AG04449 (cell line): ENCODE measurements around the gene PTH1R.

ENCODE experiments used
- CTCF ChIA-PET: fragments of 350-600 bp; formaldehyde crosslinking; extraction: SDS; loops from one replicate; lab custom pipeline; 2021; ENCODE audit warnings: antibody characterized with exemption; lab: Yijun Ruan, JAX
- POLR2A ChIA-PET: fragments of 400-600, 350-600 bp; formaldehyde crosslinking; extraction: SDS; loops from one replicate; lab custom pipeline; 2020; ENCODE audit warnings: antibody characterized with exemption, inconsistent platforms; lab: Yijun Ruan, JAX
- DNase-seq: peaks from one replicate; pipeline ENCODE4 v3.0.0-alpha.2; 2010; ENCODE audit warnings: low read depth, low spot score
- H3K4me3 ChIP-seq: 2 replicates; pipeline ENCODE4 v1.5.1; 2011; ENCODE audit warnings: low read depth, mild to moderate bottlenecking, control low read depth, low read length
- CTCF ChIP-seq: IDR thresholded peaks from one replicate; pipeline ENCODE4 v1.5.1; 2011; ENCODE audit warnings: mild to moderate bottlenecking, moderate library complexity, low read length, control low read depth, inconsistent platforms; ENCODE audit not compliant: insufficient read depth; ENCODE audit errors: missing control alignments

Gene PTH1R

GRCh38 chr3:46899151-46900006, 21.9 kb downstream of the PTH1R start:
- TF ChIP-seq CTCF = no peak
- POLR2A ChIA-PET = no interaction called here
- CTCF ChIA-PET = interaction anchor here (0.7 to 13.0 kb wide), 6 partner anchors 10 to 203 kb away, joined by 3 to 161 read pairs (median 11); no protein-coding TSS in a partner anchor
- H3K4me3 ChIP-seq = no peak overlapping the region
- no peak for DNase-seq

- ChIA-PET POLR2A (no interaction called here), CTCF (interaction anchor here (1.7 to 13.0 kb wide), 4 partner anchors 9 to 197 kb away, joined by 5 to 161 read pairs (median 17); no protein-coding TSS in a partner anchor)
- no peak overlapping the region for H3K4me3 ChIP-seq
- DNase-seq = no peak
- no peak for TF ChIP-seq CTCF
Measured at GRCh38 chr3:46900007-46900292, 22.4 kb downstream of the PTH1R start.

- POLR2A ChIA-PET = no interaction called here
- no peak for TF ChIP-seq CTCF
- CTCF ChIA-PET = interaction anchor here (1.7 to 13.0 kb wide), 5 partner anchors 9 to 198 kb away, joined by 5 to 161 read pairs (median 19); no protein-coding TSS in a partner anchor
- DNase-seq = no peak
- H3K4me3 ChIP-seq = no peak overlapping the region
Measured at GRCh38 chr3:46900356-46900755, 22.8 kb downstream of the PTH1R start.

- POLR2A ChIA-PET = no interaction called here
- no peak for DNase-seq
- no peak for TF ChIP-seq CTCF
- CTCF ChIA-PET = interaction anchor here (0.7 to 13.0 kb wide), 6 partner anchors 8 to 198 kb away, joined by 3 to 161 read pairs (median 12); no protein-coding TSS in a partner anchor
- H3K4me3 ChIP-seq = no peak overlapping the region
Measured at GRCh38 chr3:46901061-46901460, 23.5 kb downstream of the PTH1R start.

- DNase-seq = no peak
- no peak overlapping the region for H3K4me3 ChIP-seq
- POLR2A ChIA-PET = interaction anchor here (0.6 kb wide), 1 partner anchor 479 kb away, joined by 3 read pairs; the partner anchor contains the start of gene PTPN23
- CTCF ChIA-PET = interaction anchor here (1.7 to 13.0 kb wide), 5 partner anchors 8 to 199 kb away, joined by 5 to 161 read pairs (median 19); no protein-coding TSS in a partner anchor
- no peak for TF ChIP-seq CTCF
Measured at GRCh38 chr3:46901591-46902187, 24.2 kb downstream of the PTH1R start.

- no peak for TF ChIP-seq CTCF
- DNase-seq = no peak
- ChIA-PET CTCF (interaction anchor here (1.7 to 13.0 kb wide), 3 partner anchors 10 to 194 kb away, joined by 5 to 161 read pairs (median 21); no protein-coding TSS in a partner anchor), POLR2A (no interaction called here)
- H3K4me3 ChIP-seq = no peak overlapping the region
Measured at GRCh38 chr3:46902188-46902631, 24.7 kb downstream of the PTH1R start.
